ENCODE measurements around the gene RPP30. TPM values are rescaled to one million over a fixed set of nuclear protein-coding genes. Genes with fewer than 3 reads are reported as not detected.

Gene RPP30
- total RNA-seq, 4 donors from 2014 or later: 34.4 to 57.5 (median 38.7) TPM

- no peak overlapping the region for H3K4me3 ChIP-seq
- H3K27ac ChIP-seq: no peak overlapping the region
- peaks cover 16% of the 10 kb centered on the region for H3K4me1 ChIP-seq
- DNase-seq (ENCODE audit: low spot score in 2 of 2): no peak
- TF ChIP-seq POLR2A (IDR thresholded peaks at IDR 0.05) (no peak), POLR2AphosphoS5 (IDR thresholded peaks at IDR 0.05) (no peak), CTCF (IDR thresholded peaks at IDR 0.05) (no peak), EP300 (IDR thresholded peaks at IDR 0.05) (no peak)
- no peaks in the 10 kb centered on the region for H3K9me3 ChIP-seq
- WGBS: 75% methylated on average over 5 of the region's 5 CpGs
- H3K27me3 ChIP-seq: peaks cover 33% of the 10 kb centered on the region
- no peaks in the 10 kb centered on the region for H3K36me3 ChIP-seq
Observed at GRCh38 chr10:90859321-90859751, 12.4 kb upstream of the RPP30 start.

- Histone ChIP-seq H3K27ac (no peak overlapping the region), H3K9me3 (no peaks in the 10 kb centered on the region), H3K4me1 (peaks cover 16% of the 10 kb centered on the region), H3K27me3 (peaks cover 26% of the 10 kb centered on the region), H3K4me3 (no peak overlapping the region), H3K36me3 (no peaks in the 10 kb centered on the region)
- DNase-seq (ENCODE audit: low spot score in 2 of 2): no peak
- TF ChIP-seq EP300 (IDR thresholded peaks at IDR 0.05) (no peak), POLR2AphosphoS5 (IDR thresholded peaks at IDR 0.05) (no peak), CTCF (IDR thresholded peaks at IDR 0.05) (no peak), POLR2A (IDR thresholded peaks at IDR 0.05) (no peak)
- 95% methylated on average over 1 of the region's 1 CpG for WGBS
Observed at GRCh38 chr10:90860790-90861189, 11.0 kb upstream of the RPP30 start.

- WGBS: 39% methylated on average over 2 of the region's 2 CpGs
- Histone ChIP-seq H3K36me3 (no peaks in the 10 kb centered on the region), H3K27ac (no peak overlapping the region), H3K9me3 (no peaks in the 10 kb centered on the region), H3K27me3 (peaks cover 10% of the 10 kb centered on the region), H3K4me3 (no peak overlapping the region), H3K4me1 (peaks cover 7% of the 10 kb centered on the region)
- no peak for DNase-seq (ENCODE audit: low spot score in 2 of 2)
- TF ChIP-seq CTCF (IDR thresholded peaks at IDR 0.05) (peak; percentile 33 to 60), EP300 (IDR thresholded peaks at IDR 0.05) (no peak)
Observed at GRCh38 chr10:90862908-90863514, 8.8 kb upstream of the RPP30 start.

GRCh38 chr10:90865401-90865800, 6.4 kb upstream of the RPP30 start:
- no peaks in the 10 kb centered on the region for H3K9me3 ChIP-seq
- H3K27me3 ChIP-seq: peaks cover 17% of the 10 kb centered on the region
- no peaks in the 10 kb centered on the region for H3K4me1 ChIP-seq
- WGBS: 38% methylated on average over 3 of the region's 3 CpGs
- no peak overlapping the region for H3K4me3 ChIP-seq
- DNase-seq (ENCODE audit: low spot score in 2 of 2): no peak
- no peak for TF ChIP-seq POLR2AphosphoS5 (IDR thresholded peaks at IDR 0.05)
- no peak for TF ChIP-seq EP300 (IDR thresholded peaks at IDR 0.05)
- TF ChIP-seq POLR2A (IDR thresholded peaks at IDR 0.05): no peak
- TF ChIP-seq CTCF (IDR thresholded peaks at IDR 0.05): no peak
- no peaks in the 10 kb centered on the region for H3K36me3 ChIP-seq
- no peak overlapping the region for H3K27ac ChIP-seq

GRCh38 chr10:90866050-90866598, 5.7 kb upstream of the RPP30 start:
- 93% methylated on average over 4 of the region's 4 CpGs for WGBS

More at GRCh38 chr10:90866050-90866598, 5.7 kb upstream of the RPP30 start:
- Histone ChIP-seq H3K4me3 (no peak overlapping the region), H3K36me3 (no peaks in the 10 kb centered on the region), H3K4me1 (peaks cover 3% of the 10 kb centered on the region), H3K27me3 (peaks cover 17% of the 10 kb centered on the region), H3K27ac (no peak overlapping the region), H3K9me3 (no peaks in the 10 kb centered on the region)
- TF ChIP-seq EP300 (IDR thresholded peaks at IDR 0.05) (no peak), POLR2A (IDR thresholded peaks at IDR 0.05) (no peak), POLR2AphosphoS5 (IDR thresholded peaks at IDR 0.05) (no peak), CTCF (IDR thresholded peaks at IDR 0.05) (no peak)
- no peak for DNase-seq (ENCODE audit: low spot score in 2 of 2)
